HL-60 (cell line): ENCODE results near the gene PLAAT3.

Experiments used
- GABPA ChIP-seq: IDR thresholded peaks from 2 replicates; pipeline ENCODE4 v1.6.1; 2012; ENCODE audit warnings: low read depth
- POLR2AphosphoS5 ChIP-seq: IDR thresholded peaks from 2 replicates; pipeline ENCODE4 v1.6.1; 2012; ENCODE audit warnings: low read depth
- SPI1 ChIP-seq: IDR thresholded peaks from 2 replicates; pipeline ENCODE4 v1.6.1; 2012; ENCODE audit warnings: low read depth, mild to moderate bottlenecking, borderline replicate concordance
- TF ChIP-seq, protein P1 (sequence below): IDR thresholded peaks from one replicate; pipeline ENCODE4 v1.5.1; 2011; ENCODE audit warnings: low read length, control low read depth, inconsistent platforms; ENCODE audit not compliant: insufficient read depth
- TF ChIP-seq, protein P2 (sequence below): IDR thresholded peaks from 2 replicates; pipeline ENCODE4 v1.6.1; 2012; ENCODE audit warnings: low read depth; ENCODE audit not compliant: insufficient replicate concordance

GRCh38 chr11:63573881-63574855 is 40.1 kb downstream of the PLAAT3 start:
- TF ChIP-seq, protein P1, sequence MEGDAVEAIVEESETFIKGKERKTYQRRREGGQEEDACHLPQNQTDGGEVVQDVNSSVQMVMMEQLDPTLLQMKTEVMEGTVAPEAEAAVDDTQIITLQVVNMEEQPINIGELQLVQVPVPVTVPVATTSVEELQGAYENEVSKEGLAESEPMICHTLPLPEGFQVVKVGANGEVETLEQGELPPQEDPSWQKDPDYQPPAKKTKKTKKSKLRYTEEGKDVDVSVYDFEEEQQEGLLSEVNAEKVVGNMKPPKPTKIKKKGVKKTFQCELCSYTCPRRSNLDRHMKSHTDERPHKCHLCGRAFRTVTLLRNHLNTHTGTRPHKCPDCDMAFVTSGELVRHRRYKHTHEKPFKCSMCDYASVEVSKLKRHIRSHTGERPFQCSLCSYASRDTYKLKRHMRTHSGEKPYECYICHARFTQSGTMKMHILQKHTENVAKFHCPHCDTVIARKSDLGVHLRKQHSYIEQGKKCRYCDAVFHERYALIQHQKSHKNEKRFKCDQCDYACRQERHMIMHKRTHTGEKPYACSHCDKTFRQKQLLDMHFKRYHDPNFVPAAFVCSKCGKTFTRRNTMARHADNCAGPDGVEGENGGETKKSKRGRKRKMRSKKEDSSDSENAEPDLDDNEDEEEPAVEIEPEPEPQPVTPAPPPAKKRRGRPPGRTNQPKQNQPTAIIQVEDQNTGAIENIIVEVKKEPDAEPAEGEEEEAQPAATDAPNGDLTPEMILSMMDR, result no peak
- TF ChIP-seq, protein P2, sequence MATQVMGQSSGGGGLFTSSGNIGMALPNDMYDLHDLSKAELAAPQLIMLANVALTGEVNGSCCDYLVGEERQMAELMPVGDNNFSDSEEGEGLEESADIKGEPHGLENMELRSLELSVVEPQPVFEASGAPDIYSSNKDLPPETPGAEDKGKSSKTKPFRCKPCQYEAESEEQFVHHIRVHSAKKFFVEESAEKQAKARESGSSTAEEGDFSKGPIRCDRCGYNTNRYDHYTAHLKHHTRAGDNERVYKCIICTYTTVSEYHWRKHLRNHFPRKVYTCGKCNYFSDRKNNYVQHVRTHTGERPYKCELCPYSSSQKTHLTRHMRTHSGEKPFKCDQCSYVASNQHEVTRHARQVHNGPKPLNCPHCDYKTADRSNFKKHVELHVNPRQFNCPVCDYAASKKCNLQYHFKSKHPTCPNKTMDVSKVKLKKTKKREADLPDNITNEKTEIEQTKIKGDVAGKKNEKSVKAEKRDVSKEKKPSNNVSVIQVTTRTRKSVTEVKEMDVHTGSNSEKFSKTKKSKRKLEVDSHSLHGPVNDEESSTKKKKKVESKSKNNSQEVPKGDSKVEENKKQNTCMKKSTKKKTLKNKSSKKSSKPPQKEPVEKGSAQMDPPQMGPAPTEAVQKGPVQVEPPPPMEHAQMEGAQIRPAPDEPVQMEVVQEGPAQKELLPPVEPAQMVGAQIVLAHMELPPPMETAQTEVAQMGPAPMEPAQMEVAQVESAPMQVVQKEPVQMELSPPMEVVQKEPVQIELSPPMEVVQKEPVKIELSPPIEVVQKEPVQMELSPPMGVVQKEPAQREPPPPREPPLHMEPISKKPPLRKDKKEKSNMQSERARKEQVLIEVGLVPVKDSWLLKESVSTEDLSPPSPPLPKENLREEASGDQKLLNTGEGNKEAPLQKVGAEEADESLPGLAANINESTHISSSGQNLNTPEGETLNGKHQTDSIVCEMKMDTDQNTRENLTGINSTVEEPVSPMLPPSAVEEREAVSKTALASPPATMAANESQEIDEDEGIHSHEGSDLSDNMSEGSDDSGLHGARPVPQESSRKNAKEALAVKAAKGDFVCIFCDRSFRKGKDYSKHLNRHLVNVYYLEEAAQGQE, result no peak
- TF ChIP-seq POLR2AphosphoS5 (no peak), SPI1 (no peak), GABPA (no peak)
